HuH-7.5 (cell line): ENCODE data around the gene NCS1.
A peak's percentile ranks its signal among the peaks of the same experiment; 100 is the strongest.
"Not testable (repeated sequence)": the region's sequence is repeated elsewhere in the genome, so short reads cannot be mapped to it uniquely, and the experiment has no call there.

Experiments used
- DNase-seq: peaks from one replicate; pipeline ENCODE4 v3.0.0; 2011; ENCODE audit warnings: low spot score

NCS1 gene

GRCh38 chr9:130240410-130241197 lies 68.4 kb downstream of the NCS1 start:
- peak; percentile 77 for DNase-seq

GRCh38 chr9:130241198-130241535 lies 69.0 kb downstream of the NCS1 start:
- DNase-seq: no peak

GRCh38 chr9:130242270-130243014 lies 70.2 kb downstream of the NCS1 start:
- DNase-seq: no peak

GRCh38 chr9:130243015-130243881 lies 71.0 kb downstream of the NCS1 start:
- peak; percentile 83 for DNase-seq

GRCh38 chr9:130243882-130244170 lies 71.6 kb downstream of the NCS1 start:
- DNase-seq: no peak

GRCh38 chr9:130244548-130245165 lies 72.5 kb downstream of the NCS1 start:
- DNase-seq: no peak

- no peak for DNase-seq
These were observed 73.3 kb downstream of the NCS1 start for GRCh38 chr9:130245474-130245873.

GRCh38 chr9:130246126-130246525 lies 73.9 kb downstream of the NCS1 start:
- DNase-seq: no peak

GRCh38 chr9:130254747-130255630 lies 82.8 kb downstream of the NCS1 start:
- no peak for DNase-seq

GRCh38 chr9:130255631-130256134 lies 83.5 kb downstream of the NCS1 start:
- no peak for DNase-seq

- no peak for DNase-seq
These were observed 84.4 kb downstream of the NCS1 start for GRCh38 chr9:130256644-130257043.

GRCh38 chr9:130258137-130258536 lies 85.9 kb downstream of the NCS1 start:
- DNase-seq: not testable (repeated sequence)

GRCh38 chr9:130259044-130259443 lies 86.8 kb downstream of the NCS1 start:
- no peak for DNase-seq

- no peak for DNase-seq
These were observed 88.9 kb downstream of the NCS1 start for GRCh38 chr9:130260816-130261765.

- DNase-seq: no peak
These were observed 90.0 kb downstream of the NCS1 start for GRCh38 chr9:130262061-130262745.

- no peak for DNase-seq
These were observed 90.6 kb downstream of the NCS1 start for GRCh38 chr9:130262771-130263170.

GRCh38 chr9:130263601-130264413 lies 91.6 kb downstream of the NCS1 start:
- DNase-seq: peak; percentile 76
